NCI-H510A (cell line): ENCODE measurements around the gene GGT5.
"Not testable (repeated sequence)": the region's sequence is repeated elsewhere in the genome, so short reads cannot be mapped to it uniquely, and the experiment has no call there.

ENCODE experiments used
- DNase-seq: peaks from one replicate; lab custom pipeline; 2025; lab: John Stamatoyannopoulos, UW

GGT5 gene, protein sequence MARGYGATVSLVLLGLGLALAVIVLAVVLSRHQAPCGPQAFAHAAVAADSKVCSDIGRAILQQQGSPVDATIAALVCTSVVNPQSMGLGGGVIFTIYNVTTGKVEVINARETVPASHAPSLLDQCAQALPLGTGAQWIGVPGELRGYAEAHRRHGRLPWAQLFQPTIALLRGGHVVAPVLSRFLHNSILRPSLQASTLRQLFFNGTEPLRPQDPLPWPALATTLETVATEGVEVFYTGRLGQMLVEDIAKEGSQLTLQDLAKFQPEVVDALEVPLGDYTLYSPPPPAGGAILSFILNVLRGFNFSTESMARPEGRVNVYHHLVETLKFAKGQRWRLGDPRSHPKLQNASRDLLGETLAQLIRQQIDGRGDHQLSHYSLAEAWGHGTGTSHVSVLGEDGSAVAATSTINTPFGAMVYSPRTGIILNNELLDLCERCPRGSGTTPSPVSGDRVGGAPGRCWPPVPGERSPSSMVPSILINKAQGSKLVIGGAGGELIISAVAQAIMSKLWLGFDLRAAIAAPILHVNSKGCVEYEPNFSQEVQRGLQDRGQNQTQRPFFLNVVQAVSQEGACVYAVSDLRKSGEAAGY

GRCh38 chr22:24245030-24245431 is at the start of gene GGT5:
GGT5 (minus strand) TSS chr22:24245082; CDS start chr22:24244725, 357 bp downstream.
- DNase-seq = not testable (repeated sequence)

DNA sequence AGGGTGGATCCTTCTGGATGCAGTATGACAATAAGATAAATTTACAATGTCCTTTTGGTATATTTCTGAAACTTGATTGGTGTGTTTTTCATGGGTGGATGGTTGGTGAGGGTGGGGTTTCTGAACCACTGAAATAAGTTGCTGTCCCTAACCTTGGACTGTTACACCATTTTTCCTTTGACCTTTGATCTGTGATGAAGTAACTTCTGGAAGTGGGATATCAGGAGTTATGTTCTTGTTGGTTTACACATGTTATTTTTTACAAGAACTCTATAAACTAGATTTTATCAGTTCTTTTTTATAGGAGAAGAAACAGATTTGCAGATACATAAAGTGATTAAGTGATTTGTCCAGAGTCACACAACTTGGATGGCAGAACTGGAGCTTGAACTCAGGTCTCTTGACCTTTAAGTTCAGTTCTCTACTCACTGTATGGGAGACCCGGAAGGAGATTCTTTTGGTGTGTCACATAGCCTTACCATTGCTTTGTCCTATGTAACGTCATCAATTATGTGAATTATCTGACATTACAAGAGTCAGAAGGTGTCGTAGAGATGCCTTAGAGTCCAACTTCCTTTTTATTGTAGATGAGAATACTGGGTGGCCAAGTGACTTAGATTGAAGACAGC is 47.4 kb upstream of the GGT5 start:
- not testable (repeated sequence) for DNase-seq

GRCh38 chr22:24291515-24292201 is 46.8 kb upstream of the GGT5 start:
- no peak for DNase-seq

- no peak for DNase-seq
Observed at GRCh38 chr22:24290459-24290858, 45.6 kb upstream of the GGT5 start.

DNA sequence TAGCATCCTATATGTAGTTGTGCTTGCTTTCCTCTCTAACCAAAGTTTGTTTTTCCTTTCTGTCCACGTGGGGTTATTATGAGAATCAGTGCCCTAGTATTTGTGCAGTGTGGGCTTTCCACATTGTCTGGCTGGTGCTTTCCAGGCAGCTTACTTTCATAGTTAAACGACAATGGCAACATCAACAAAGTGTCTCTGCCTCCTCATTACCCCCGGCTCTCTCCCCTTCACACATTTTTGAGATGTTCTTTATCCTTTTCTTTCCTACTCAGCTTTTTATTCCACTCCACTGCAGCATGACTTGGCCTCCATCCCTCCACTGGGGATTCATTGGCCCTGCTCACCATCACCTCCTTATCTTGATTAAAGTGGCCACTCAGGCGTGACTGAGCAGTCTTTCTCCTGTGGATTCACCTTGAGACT is 44.9 kb upstream of the GGT5 start:
- no peak for DNase-seq

DNA sequence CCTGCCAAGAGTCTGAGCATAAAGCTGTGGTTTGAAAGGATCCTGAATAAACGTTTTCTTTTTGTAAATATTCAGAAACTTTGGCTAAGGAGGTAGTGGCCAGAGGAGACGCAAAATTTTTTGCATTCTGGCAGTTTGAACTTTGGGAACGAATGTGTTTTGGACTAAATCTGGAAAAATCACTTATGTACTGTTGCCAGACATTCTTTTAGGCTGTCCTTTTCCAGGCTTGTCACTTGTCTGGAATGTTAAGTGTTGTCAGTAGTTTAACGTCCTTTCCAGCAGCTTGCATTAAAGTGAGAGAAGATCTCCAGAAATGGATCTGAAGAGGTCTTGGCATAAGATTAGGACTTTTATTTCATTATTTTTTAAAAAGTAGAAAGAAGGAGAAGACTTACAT is 44.2 kb upstream of the GGT5 start:
- DNase-seq = no peak

DNA sequence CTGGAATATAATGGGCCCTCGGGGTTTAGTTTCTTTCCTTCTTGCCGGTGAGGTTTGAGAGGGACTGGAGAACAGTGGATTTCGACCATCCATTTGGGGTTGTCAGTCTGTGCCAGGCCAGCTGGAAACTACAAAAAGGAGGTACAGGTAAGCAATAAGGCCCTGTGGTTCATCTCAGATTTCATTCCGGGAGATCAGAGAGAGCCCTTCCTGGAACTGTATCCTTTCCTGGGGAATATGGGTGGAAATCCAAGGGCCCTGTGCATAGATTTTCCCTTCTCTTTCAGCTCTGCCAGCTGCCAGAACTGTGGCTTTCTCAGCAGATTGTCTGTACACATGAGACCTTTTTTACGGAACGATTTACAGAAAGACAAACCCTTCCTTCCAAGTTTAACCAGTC is 42.9 kb upstream of the GGT5 start:
- DNase-seq = not testable (repeated sequence)

DNA sequence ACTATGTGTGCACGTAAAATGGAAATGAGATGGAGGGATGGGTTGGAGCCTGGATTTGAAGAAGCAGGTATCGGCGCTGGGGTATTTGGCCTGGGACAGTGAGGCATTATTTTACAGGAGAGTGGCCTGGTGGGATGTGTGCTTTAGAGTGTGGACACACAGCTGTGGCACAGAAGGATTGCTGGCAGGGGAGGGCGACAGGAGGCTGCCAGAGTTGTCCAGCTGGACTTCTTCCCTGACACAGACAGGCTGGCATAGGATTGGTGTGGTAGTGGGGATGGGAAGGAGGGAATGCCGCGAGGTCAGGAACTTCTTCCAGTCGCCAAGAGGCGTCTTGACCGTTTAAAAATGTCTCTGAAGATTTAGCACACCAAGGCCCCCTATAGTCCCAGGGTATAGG is 42.3 kb upstream of the GGT5 start:
- not testable (repeated sequence) for DNase-seq

DNA sequence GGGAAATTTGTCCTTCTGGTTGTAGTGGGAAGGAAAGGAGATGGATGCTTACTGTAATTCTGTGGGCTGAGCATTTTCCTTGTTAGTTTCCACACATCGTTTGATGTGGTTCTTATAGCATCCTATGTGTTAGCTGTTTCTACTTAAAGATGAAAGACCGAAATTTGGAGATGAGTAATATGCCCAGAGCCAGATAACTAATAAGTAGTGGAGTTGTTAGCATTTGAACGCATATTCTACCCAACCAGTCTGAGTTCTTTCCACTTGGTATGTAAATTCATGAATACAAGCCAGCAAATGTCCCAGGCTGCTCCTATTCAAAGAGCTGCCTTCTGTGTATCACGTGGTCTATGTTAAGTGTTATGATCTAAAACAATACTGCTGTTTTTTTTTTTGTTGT is 40.4 kb upstream of the GGT5 start:
- no peak for DNase-seq

DNA sequence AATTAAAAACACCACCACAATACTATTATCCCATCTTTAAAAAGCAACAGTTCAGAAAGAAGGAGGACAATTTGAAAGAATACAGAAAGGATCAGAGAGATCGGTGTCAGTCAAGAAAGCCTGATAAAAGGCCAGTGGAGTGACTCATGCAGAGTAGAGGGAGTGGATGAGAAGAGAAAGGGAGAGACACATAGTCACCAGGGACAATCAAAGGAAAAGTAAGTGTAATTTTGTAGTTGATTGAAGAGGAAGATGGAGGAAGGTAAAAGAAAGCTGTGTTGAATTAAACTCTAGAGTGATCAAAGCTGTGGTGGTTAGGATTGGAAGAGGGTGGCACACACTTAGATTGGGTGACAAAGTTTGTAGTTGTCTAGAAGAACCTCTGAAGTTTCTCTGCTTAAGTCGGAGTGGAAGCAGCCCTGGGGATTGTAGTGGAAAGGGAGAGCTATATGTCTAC is 39.9 kb upstream of the GGT5 start:
- no peak for DNase-seq

GRCh38 chr22:24282401-24282800 is 37.5 kb upstream of the GGT5 start:
- no peak for DNase-seq

DNA sequence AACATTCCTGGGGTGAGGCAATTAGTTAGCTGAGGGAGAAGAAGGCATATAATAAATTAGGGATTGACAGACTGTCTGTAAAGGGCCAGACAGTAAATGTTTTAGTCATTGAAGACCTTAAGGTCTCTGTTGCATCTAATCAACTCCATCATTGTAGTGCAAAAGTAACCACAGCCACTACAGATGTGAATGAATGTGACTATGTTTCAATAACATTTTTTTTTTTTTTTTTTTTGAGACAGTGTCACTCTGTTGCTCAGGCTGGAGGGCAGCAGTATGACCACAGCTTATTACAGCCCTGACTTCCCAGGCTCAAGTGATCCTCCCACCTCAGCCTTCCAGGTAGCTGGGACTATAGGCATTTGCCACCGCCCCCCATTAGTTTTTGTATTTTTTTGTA is 35.5 kb upstream of the GGT5 start:
- DNase-seq = not testable (repeated sequence)

- not testable (repeated sequence) for DNase-seq
Observed at GRCh38 chr22:24274696-24275405, 30.0 kb upstream of the GGT5 start.

- not testable (repeated sequence) for DNase-seq
Observed at GRCh38 chr22:24273906-24274305, 29.0 kb upstream of the GGT5 start.

- not testable (repeated sequence) for DNase-seq
Observed at GRCh38 chr22:24273031-24273430, 28.1 kb upstream of the GGT5 start.

- no peak for DNase-seq
Observed at GRCh38 chr22:24271386-24271854, 26.5 kb upstream of the GGT5 start.

- DNase-seq = peak; percentile 65
Observed at GRCh38 chr22:24270556-24271385, 25.9 kb upstream of the GGT5 start, which contains the start of gene SPECC1L. SPECC1L (plus strand) TSS chr22:24270831; CDS start chr22:24302232, 31,401 bp downstream.

- not testable (repeated sequence) for DNase-seq
Observed at GRCh38 chr22:24266495-24266894, 21.6 kb upstream of the GGT5 start.

DNA sequence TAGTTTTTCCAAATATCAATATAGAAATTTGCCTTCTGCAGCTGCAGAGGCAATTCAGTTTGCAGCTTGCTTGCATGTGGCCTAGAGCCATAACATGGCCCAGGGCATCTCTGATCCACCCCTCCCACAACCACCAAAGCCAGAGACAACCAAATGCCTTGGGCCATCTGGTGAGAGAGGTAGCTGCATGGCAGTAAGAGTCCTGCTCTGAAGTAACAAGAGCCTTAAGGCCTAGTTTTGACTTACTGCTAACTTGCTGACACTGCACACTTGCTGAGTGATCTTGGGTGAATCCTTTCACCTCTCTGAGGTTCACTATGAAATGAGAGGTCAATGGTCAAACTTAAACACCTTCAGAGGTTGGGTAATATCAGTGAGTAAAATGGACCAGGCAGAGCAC is 20.9 kb upstream of the GGT5 start:
- DNase-seq = no peak

DNA sequence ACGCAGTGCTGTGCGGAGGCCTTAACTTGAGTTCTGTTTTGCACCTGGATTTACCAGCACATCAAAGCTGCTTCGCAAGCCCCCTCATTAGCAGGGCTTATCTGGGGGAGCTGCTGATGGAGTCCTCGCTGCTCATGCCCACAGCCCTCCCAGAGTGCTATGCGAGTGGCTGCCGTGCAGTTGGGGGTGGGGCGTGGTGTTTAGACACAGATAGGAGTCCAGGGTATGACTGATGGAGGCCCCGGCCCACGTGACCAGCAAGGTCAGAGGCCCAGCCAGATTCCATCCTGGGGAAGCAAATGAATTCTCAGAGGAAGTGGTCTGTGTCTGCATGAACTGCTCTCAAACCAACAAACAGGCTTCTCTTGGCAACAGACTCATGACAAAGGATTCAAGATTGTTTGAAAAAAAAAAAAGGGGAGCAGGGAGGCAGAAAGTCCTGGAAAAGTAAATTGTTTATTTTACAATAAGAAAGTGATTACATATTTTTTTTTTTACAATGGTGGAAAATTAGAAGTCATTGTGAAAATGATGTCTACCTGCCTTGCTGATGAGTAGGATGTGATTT is 19.5 kb upstream of the GGT5 start:
- not testable (repeated sequence) for DNase-seq
